ENCODE results near the gene C4orf33.
"Not testable (repeated sequence)": the region's sequence is repeated elsewhere in the genome, so short reads cannot be mapped to it uniquely, and the experiment has no call there.

Gene C4orf33

GRCh38 chr4:129095811-129096454 is at the start of gene C4orf33:
Gene C4orf33, plus strand, starts transcription at chr4:129096152. Its CDS starts 6,459 bp downstream, at chr4:129102611.
- FAIRE-seq, result peak; percentile 33

GRCh38 chr4:129059028-129059427 is 36.9 kb upstream of the C4orf33 start:
- no peak for FAIRE-seq

GRCh38 chr4:129062580-129062979 is 33.4 kb upstream of the C4orf33 start:
- FAIRE-seq, result no peak

- FAIRE-seq, result no peak
Observed at GRCh38 chr4:129063640-129064039, 32.3 kb upstream of the C4orf33 start.

GRCh38 chr4:129064717-129065116 is 31.2 kb upstream of the C4orf33 start:
- no peak for FAIRE-seq

GRCh38 chr4:129069537-129069936 is 26.4 kb upstream of the C4orf33 start:
- FAIRE-seq, result not testable (repeated sequence)

GRCh38 chr4:129077326-129077725 is 18.6 kb upstream of the C4orf33 start:
- no peak for FAIRE-seq

GRCh38 chr4:129080129-129080528 is 15.8 kb upstream of the C4orf33 start:
- no peak for FAIRE-seq

GRCh38 chr4:129082302-129082701 is 13.7 kb upstream of the C4orf33 start:
- no peak for FAIRE-seq

GRCh38 chr4:129085472-129085871 is 10.5 kb upstream of the C4orf33 start:
- FAIRE-seq, result no peak

- no peak for FAIRE-seq
Observed at GRCh38 chr4:129087516-129087915, 8.4 kb upstream of the C4orf33 start.

GRCh38 chr4:129092631-129093190 is 3.2 kb upstream of the C4orf33 start:
- FAIRE-seq, result no peak

- peak; percentile 96 for FAIRE-seq
Observed at GRCh38 chr4:129093191-129093920, 2.6 kb upstream of the C4orf33 start, which contains the start of gene SCLT1. Gene SCLT1, minus strand, starts transcription at chr4:129093539. Its CDS starts 436 bp downstream, at chr4:129093103.

GRCh38 chr4:129094347-129094746 is 1.6 kb upstream of the C4orf33 start:
- FAIRE-seq, result peak; percentile 31

- no peak for FAIRE-seq
Observed at GRCh38 chr4:129098531-129099001, 2.6 kb downstream of the C4orf33 start.

GRCh38 chr4:129109965-129110824 is 14.2 kb downstream of the C4orf33 start:
- no peak for FAIRE-seq

- FAIRE-seq, result no peak
Observed at GRCh38 chr4:129110931-129111330, 15.0 kb downstream of the C4orf33 start.

GRCh38 chr4:129111919-129112318 is 16.0 kb downstream of the C4orf33 start:
- no peak for FAIRE-seq

GRCh38 chr4:129113434-129113833 is 17.5 kb downstream of the C4orf33 start:
- FAIRE-seq, result no peak

GRCh38 chr4:129113919-129114318 is 18.0 kb downstream of the C4orf33 start:
- FAIRE-seq, result no peak

GRCh38 chr4:129117705-129118104 is 21.8 kb downstream of the C4orf33 start:
- FAIRE-seq, result no peak

GRCh38 chr4:129126614-129127013 is 30.7 kb downstream of the C4orf33 start:
- not testable (repeated sequence) for FAIRE-seq

- FAIRE-seq, result no peak
Observed at GRCh38 chr4:129129143-129129542, 33.2 kb downstream of the C4orf33 start.
